SK-N-SH (cell line): Measurements from ENCODE around the gene IL20RB. TPM values are rescaled to one million over a fixed set of nuclear protein-coding genes. Genes with fewer than 3 reads are reported as not detected.

Experiments used
- CTCF ChIA-PET: fragments of 300-600, 350-600 bp; formaldehyde crosslinking; extraction: SDS; loops from one replicate; lab custom pipeline; 2021; lab: Yijun Ruan, JAX
- POLR2A ChIA-PET: fragments of 350-600 bp; sonication (Branson Sonifier 250); formaldehyde crosslinking; extraction: SDS; loops from one replicate; lab custom pipeline; 2020; ENCODE audit warnings: antibody characterized with exemption, inconsistent platforms; lab: Yijun Ruan, JAX
- DNase-seq: peaks from one replicate; pipeline ENCODE4 v3.0.0; 2012
- H2AFZ ChIP-seq: fragments of 200-600 bp; sonication (generic); 2 replicates; pipeline ENCODE4 v1.8.1; 2016; ENCODE audit warnings: antibody characterized with exemption, mild to moderate bottlenecking, low read depth
- H3F3A ChIP-seq: fragments of 200-600 bp; sonication (generic); replicated peaks from 2 replicates; pipeline ENCODE3; 2016; ENCODE audit warnings: antibody characterized with exemption, mild to moderate bottlenecking; ENCODE audit not compliant: insufficient read depth
- H3K27ac ChIP-seq, 2 experiments: fragments of 200-500 bp in 1 of 2; fragments of 200-600 bp in 1 of 2; sonication (Bioruptor generic) in 1 of 2; sonication (generic), shearing (Covaris generic) in 1 of 2; 2 replicates each; pipeline versions ENCODE4 v1.5.1 to v1.6.1; 2014 to 2016; ENCODE audit warnings: low read depth in 2 of 2, inconsistent platforms in 1 of 2, low read length in 1 of 2, mild to moderate bottlenecking in 1 of 2, mixed read lengths in 1 of 2
- H3K27me3 ChIP-seq: fragments of 200-600 bp; sonication (generic), shearing (Covaris generic); 2 replicates; pipeline ENCODE4 v1.6.1; 2016; ENCODE audit warnings: mixed run types; ENCODE audit not compliant: insufficient read depth
- H3K36me3 ChIP-seq, 2 experiments: fragments of 200-500 bp in 1 of 2; fragments of 200-600 bp in 1 of 2; sonication (Bioruptor generic) in 1 of 2; sonication (generic) in 1 of 2; replicated peaks in 1 of 2; 2 replicates each; pipeline versions ENCODE3 to v1.5.1; 2014 to 2016; ENCODE audit warnings: low read length in 1 of 2, mild to moderate bottlenecking in 1 of 2; ENCODE audit not compliant: insufficient read depth in 2 of 2, control insufficient read depth in 1 of 2
- H3K4me1 ChIP-seq, 2 experiments: fragments of 200-500 bp in 1 of 2; fragments of 200-600 bp in 1 of 2; sonication (Bioruptor generic) in 1 of 2; sonication (generic), shearing (Covaris generic) in 1 of 2; 2 replicates each; pipeline versions ENCODE4 v1.5.1 to v1.6.1; 2014 to 2016; ENCODE audit warnings: low read depth in 1 of 2, low read length in 1 of 2, mixed run types in 1 of 2; ENCODE audit not compliant: insufficient read depth in 2 of 2, control insufficient read depth in 1 of 2
- H3K4me2 ChIP-seq: fragments of 200-600 bp; sonication (generic), shearing (Covaris generic); 2 replicates; pipeline ENCODE4 v1.6.1; 2017; ENCODE audit warnings: mixed run types
- H3K4me3 ChIP-seq, 2 experiments: fragments of 200-500 bp in 1 of 2; fragments of 200-600 bp in 1 of 2; sonication (Bioruptor generic) in 1 of 2; sonication (generic), shearing (Covaris generic) in 1 of 2; 2 replicates each; pipeline versions ENCODE4 v1.5.1 to v1.8.1; 2014 to 2016; ENCODE audit warnings: low read depth in 2 of 2, inconsistent platforms in 1 of 2, low read length in 1 of 2, mild to moderate bottlenecking in 1 of 2, mixed read lengths in 1 of 2, moderate library complexity in 1 of 2
- H3K79me2 ChIP-seq: fragments of 200-600 bp; sonication (generic); 2 replicates; pipeline ENCODE4 v1.8.1; 2017; ENCODE audit warnings: mild to moderate bottlenecking; ENCODE audit not compliant: insufficient read depth
- H3K9ac ChIP-seq: fragments of 200-600 bp; sonication (generic); 2 replicates; pipeline ENCODE4 v1.6.1; 2017; ENCODE audit warnings: mixed run types
- H3K9me2 ChIP-seq: fragments of 200-600 bp; sonication (generic); 2 replicates; pipeline ENCODE4 v1.6.1; 2017; ENCODE audit warnings: mixed run types
- H3K9me3 ChIP-seq: fragments of 200-600 bp; sonication (generic); 2 replicates; pipeline ENCODE4 v1.6.1; 2017; ENCODE audit warnings: mixed run types, mild to moderate bottlenecking, moderate library complexity
- H4K20me1 ChIP-seq: fragments of 200-600 bp; sonication (generic); 2 replicates; pipeline ENCODE4 v1.6.1; 2017; ENCODE audit warnings: mild to moderate bottlenecking, mixed run types; ENCODE audit not compliant: insufficient read depth
- CHD2 ChIP-seq: fragments of 150-350 bp; IDR thresholded peaks from 2 replicates; pipeline ENCODE4 v1.6.1; 2018; ENCODE audit warnings: low read length; ENCODE audit not compliant: partially characterized antibody
- FOSL2 ChIP-seq: IDR thresholded peaks from 2 replicates; pipeline ENCODE4 v1.4.0; 2012; ENCODE audit warnings: low read depth, mild to moderate bottlenecking, moderate library complexity, borderline replicate concordance
- FOXM1 ChIP-seq: IDR thresholded peaks from 2 replicates; pipeline ENCODE4 v1.4.0; 2012; ENCODE audit warnings: low read depth, mild to moderate bottlenecking
- PBX3 ChIP-seq: IDR thresholded peaks from 2 replicates; pipeline ENCODE4; 2012
- RFX5 ChIP-seq: IDR thresholded peaks from 2 replicates; pipeline ENCODE4 v1.6.1; 2012; ENCODE audit warnings: mild to moderate bottlenecking, improper control_type of control experiment, low read length
- USF2 ChIP-seq: fragments of 150-350 bp; IDR thresholded peaks from 2 replicates; pipeline ENCODE4 v1.6.1; 2017; ENCODE audit warnings: antibody characterized with exemption, low read length, low read depth, borderline replicate concordance
- ZBTB33 ChIP-seq: IDR thresholded peaks from 2 replicates; pipeline ENCODE4 v1.4.0; 2012; ENCODE audit warnings: low read depth, borderline replicate concordance
- WGBS: methylation state at CpG from one replicate; pipeline ENCODE4 v1.1.6; 2017; ENCODE audit warnings: low lambda C conversion rate; 5-methylcytosine and 5-hydroxymethylcytosine counted together
- polyA plus RNA-seq, 3 experiments: library from polyadenylated mRNA; depleted of rRNA; stranded (reverse); fragments of >200 nt; gene quantifications; 2 replicates each; pipeline ENCODE4 v1.2.3, GENCODE V29; 2012

Gene IL20RB
- polyA plus RNA-seq, 1 of the 3 experiments (the other 2 are of a cell fraction): 0.58 TPM

GRCh38 chr3:136979684-136980083 is 21.9 kb downstream of the IL20RB start:
- no peak overlapping the region for H3K4me2 ChIP-seq
- no peaks in the 10 kb centered on the region for H3F3A ChIP-seq
- H4K20me1 ChIP-seq: no peaks in the 10 kb centered on the region
- no peak overlapping the region for H2AFZ ChIP-seq
- WGBS: 33% methylated on average over 2 of the region's 3 CpGs
- no peaks in the 10 kb centered on the region for H3K9me3 ChIP-seq
- ChIA-PET CTCF (no interaction called here), POLR2A (no interaction called here)
- H3K4me1 ChIP-seq: peaks cover 0 to 8% of the 10 kb centered on the region in 2 experiments; a peak in 1 of 4 replicates
- no peak for DNase-seq
- no peak for TF ChIP-seq PBX3
- no peak for TF ChIP-seq USF2
- no peak for TF ChIP-seq CHD2
- TF ChIP-seq RFX5: peak; percentile 73
- no peak for TF ChIP-seq FOSL2
- no peak overlapping the region for H3K4me3 ChIP-seq
- H3K9ac ChIP-seq: no peak overlapping the region
- no peaks in the 10 kb centered on the region for H3K9me2 ChIP-seq
- H3K36me3 ChIP-seq: peaks cover 0 to 4% of the 10 kb centered on the region in 2 experiments
- no peaks in the 10 kb centered on the region for H3K27me3 ChIP-seq
- no peaks in the 10 kb centered on the region for H3K79me2 ChIP-seq
- H3K27ac ChIP-seq: no peak overlapping the region

GRCh38 chr3:136982033-136982432 is 24.2 kb downstream of the IL20RB start:
- H3K36me3 ChIP-seq: no peaks in the 10 kb centered on the region
- H3K4me3 ChIP-seq: no peak overlapping the region
- no peaks in the 10 kb centered on the region for H3K79me2 ChIP-seq
- H4K20me1 ChIP-seq: no peaks in the 10 kb centered on the region
- 91% methylated on average over 3 of the region's 5 CpGs for WGBS
- H3K9ac ChIP-seq: no peak overlapping the region
- no peak for DNase-seq
- H3K4me1 ChIP-seq: peaks cover 0 to 8% of the 10 kb centered on the region in 2 experiments; a peak in 1 of 4 replicates
- CTCF ChIA-PET: interaction anchor here (0.9 kb wide), 1 partner anchor 223 kb away, joined by 3 read pairs; no protein-coding TSS in a partner anchor
- no peak overlapping the region for H3K4me2 ChIP-seq
- H3K9me3 ChIP-seq: no peaks in the 10 kb centered on the region
- no peaks in the 10 kb centered on the region for H3K9me2 ChIP-seq
- POLR2A ChIA-PET: no interaction called here
- no peaks in the 10 kb centered on the region for H3K27me3 ChIP-seq
- TF ChIP-seq RFX5 (no peak), FOXM1 (no peak), ZBTB33 (no peak)
- H2AFZ ChIP-seq: no peak overlapping the region
- no peak overlapping the region for H3K27ac ChIP-seq
- H3F3A ChIP-seq: no peaks in the 10 kb centered on the region
